A549 (cell line): ENCODE measurements around the gene PDCD1. TPM values are rescaled to one million over a fixed set of nuclear protein-coding genes. Genes with fewer than 3 reads are reported as not detected.

Source experiments
- ATAC-seq, 2 experiments: fragments of 200-7000 bp in 1 of 2; fragments of >200 bp in 1 of 2; cut with Nextera tagmentation in 1 of 2; cut with Tn5 transposase in 1 of 2; 3 replicates each; pipeline versions ENCODE4 v1.8.0 to v1.9.1; 2018 to 2020; ENCODE audit warnings: mild to moderate bottlenecking in 1 of 2, moderate library complexity in 1 of 2
- CTCF ChIA-PET: fragments of 300-600 bp; sonication (Branson Sonifier 250); formaldehyde crosslinking; extraction: SDS; loops from one replicate; lab custom pipeline; 2021; ENCODE audit warnings: antibody characterized with exemption, inconsistent platforms; lab: Yijun Ruan, JAX
- POLR2A ChIA-PET: fragments of 350-600 bp; formaldehyde crosslinking; extraction: SDS; loops from one replicate; lab custom pipeline; 2021; ENCODE audit warnings: antibody characterized with exemption, inconsistent platforms; lab: Yijun Ruan, JAX
- DNase-seq, 2 experiments: peaks; one replicate each; pipeline versions ENCODE4 v3.0.0 to v3.0.0-alpha.2; 2011 to 2016; ENCODE audit warnings: low read depth in 1 of 2, low spot score in 1 of 2
- FAIRE-seq: peaks from 2 replicates; lab custom pipeline; 2011; peaks lifted over from hg19 to GRCh38; lab: Jason Lieb, UNC
- H3K27ac ChIP-seq, 2 experiments: fragments of >200 bp; sonication (Bioruptor Twin); formaldehyde crosslinking; 3 replicates each; pipeline ENCODE4 v1.5.1; 2016 to 2017
- H3K4me1 ChIP-seq: fragments of >200 bp; sonication (Bioruptor Twin); formaldehyde crosslinking; 3 replicates; pipeline ENCODE4 v1.6.1; 2016
- H3K4me2 ChIP-seq: fragments of >200 bp; sonication (Bioruptor Twin); formaldehyde crosslinking; 3 replicates; pipeline ENCODE4 v1.6.1; 2016
- H3K4me3 ChIP-seq: fragments of >200 bp; sonication (Bioruptor Twin); formaldehyde crosslinking; 3 replicates; pipeline ENCODE4 v1.5.1; 2016
- H3K9me3 ChIP-seq: fragments of >200 bp; sonication (Bioruptor Twin); formaldehyde crosslinking; 3 replicates; pipeline ENCODE4 v1.6.1; 2016
- BHLHE40 ChIP-seq: IDR thresholded peaks from 2 replicates; pipeline ENCODE4 v1.6.1; 2012; ENCODE audit warnings: low read depth, low read length, inconsistent platforms
- CEBPB ChIP-seq, 2 experiments: fragments of >200 bp in 1 of 2; sonication (Bioruptor Twin) in 1 of 2; formaldehyde crosslinking in 1 of 2; IDR thresholded peaks; 2 replicates each; pipeline ENCODE4 v1.6.1; 2012 to 2016
- CHD2 ChIP-seq: fragments of 150-350 bp; IDR thresholded peaks from 2 replicates; pipeline ENCODE4 v1.6.1; 2014; ENCODE audit warnings: low read length; ENCODE audit not compliant: partially characterized antibody
- EHF ChIP-seq: fragments of 250-450 bp; sonication (Bioruptor Pico); IDR thresholded peaks from 2 replicates; pipeline ENCODE4 v1.5.0; 2020; ENCODE audit warnings: mild to moderate bottlenecking
- EP300 ChIP-seq, 2 experiments: fragments of >200 bp; sonication (Bioruptor Twin); formaldehyde crosslinking; IDR thresholded peaks; 2 replicates in 1 of 2; 3 replicates in 1 of 2; pipeline ENCODE4 v1.6.1; 2016 to 2017
- GATA3 ChIP-seq: IDR thresholded peaks from 2 replicates; pipeline ENCODE4 v1.6.1; 2012; ENCODE audit warnings: borderline replicate concordance
- HOXB13 ChIP-seq: fragments of 250-450 bp; sonication (Bioruptor Pico); IDR thresholded peaks from 2 replicates; pipeline ENCODE4 v1.5.0; 2020; ENCODE audit warnings: low read depth, mild to moderate bottlenecking, moderate library complexity
- HOXB5 ChIP-seq: fragments of 250-450 bp; sonication (Bioruptor Pico); IDR thresholded peaks from 2 replicates; pipeline ENCODE4 v1.5.0; 2020; ENCODE audit warnings: mild to moderate bottlenecking, moderate library complexity
- JUN ChIP-seq, 2 experiments: fragments of >200 bp; sonication (Bioruptor Twin); formaldehyde crosslinking; IDR thresholded peaks; 2 replicates in 1 of 2; 3 replicates in 1 of 2; pipeline ENCODE4 v1.6.1; 2016 to 2017
- KDM1A ChIP-seq: fragments of 200-600 bp; sonication (generic); IDR thresholded peaks from 2 replicates; pipeline ENCODE4 v1.6.1; 2016; ENCODE audit warnings: low read depth, mild to moderate bottlenecking
- KDM5A ChIP-seq: fragments of 200-600 bp; sonication (generic); IDR thresholded peaks from 2 replicates; pipeline ENCODE4 v1.6.1; 2016; ENCODE audit warnings: antibody characterized with exemption, mild to moderate bottlenecking
- MAFK ChIP-seq: fragments of 450-650 bp; IDR thresholded peaks from 2 replicates; pipeline ENCODE4 v1.6.1; 2014; ENCODE audit not compliant: partially characterized antibody
- NFE2L2 ChIP-seq: fragments of 150-350 bp; conservative IDR thresholded peaks from 2 replicates; pipeline ENCODE4 v1.6.1; 2014; ENCODE audit warnings: low read length
- POLR2AphosphoS2 ChIP-seq: conservative IDR thresholded peaks from 2 replicates; pipeline ENCODE4 v1.6.1; 2012; ENCODE audit warnings: low read length, improper control_type of control experiment, inconsistent platforms
- RAD21 ChIP-seq, 2 experiments: fragments of >200 bp in 1 of 2; sonication (Bioruptor Twin) in 1 of 2; formaldehyde crosslinking in 1 of 2; IDR thresholded peaks in 1 of 2; conservative IDR thresholded peaks in 1 of 2; 2 replicates in 1 of 2; 3 replicates in 1 of 2; pipeline ENCODE4 v1.6.1; 2012 to 2018; ENCODE audit warnings: inconsistent platforms in 1 of 2
- RFX5 ChIP-seq: fragments of 450-650 bp; IDR thresholded peaks from 2 replicates; pipeline ENCODE4 v1.7.1; 2014; ENCODE audit warnings: antibody characterized with exemption, mild to moderate bottlenecking, moderate library complexity
- SREBF2 ChIP-seq: fragments of 450-650 bp; IDR thresholded peaks from 2 replicates; pipeline ENCODE4 v1.6.1; 2014; ENCODE audit warnings: mild to moderate bottlenecking, moderate library complexity
- TP53 ChIP-seq: fragments of 250-450 bp; sonication (Bioruptor Pico); IDR thresholded peaks from 2 replicates; pipeline ENCODE4 v1.5.0; 2021; ENCODE audit warnings: mild to moderate bottlenecking, moderate library complexity
- ZFP36 ChIP-seq: fragments of 450-650 bp; IDR thresholded peaks from 2 replicates; pipeline ENCODE4 v1.6.1; 2014; ENCODE audit warnings: borderline replicate concordance; ENCODE audit not compliant: partially characterized antibody
- ZNF302 ChIP-seq: fragments of 250-450 bp; sonication (Bioruptor Pico); IDR thresholded peaks from 2 replicates; pipeline ENCODE4 v1.9.0; 2021; ENCODE audit warnings: inconsistent platforms, mild to moderate bottlenecking, moderate library complexity
- ZSCAN20 ChIP-seq: fragments of 250-450 bp; sonication (Bioruptor Pico); IDR thresholded peaks from 2 replicates; pipeline ENCODE4 v1.8.0; 2022; ENCODE audit warnings: mild to moderate bottlenecking, moderate library complexity
- WGBS: methylation state at CpG from one replicate; pipeline ENCODE4 v1.1.6; 2017; ENCODE audit errors: missing lambda C conversion rate; 5-methylcytosine and 5-hydroxymethylcytosine counted together
- polyA plus RNA-seq, 4 experiments: library from polyadenylated mRNA; depleted of rRNA in 3 of 4; stranded (reverse); fragments of >200 nt; fragmentation: RNase III in 1 of 4; extraction: RNeasy Plus Mini Kit Qiagen cat#74134 plus additional on column Dnase treatment in 1 of 4; gene quantifications; 2 replicates in 3 of 4; 3 replicates in 1 of 4; pipeline ENCODE4 v1.2.3, GENCODE V29; 2011 to 2017
- TF ChIP-seq, protein P1 (sequence below): fragments of 200-600 bp; sonication (generic); IDR thresholded peaks from 2 replicates; pipeline ENCODE4 v1.6.1; 2016; ENCODE audit warnings: antibody characterized with exemption, mild to moderate bottlenecking, moderate library complexity

Gene PDCD1
- polyA plus RNA-seq, 2 of the 4 experiments (the other 2 are of a cell fraction): not detected

DNA sequence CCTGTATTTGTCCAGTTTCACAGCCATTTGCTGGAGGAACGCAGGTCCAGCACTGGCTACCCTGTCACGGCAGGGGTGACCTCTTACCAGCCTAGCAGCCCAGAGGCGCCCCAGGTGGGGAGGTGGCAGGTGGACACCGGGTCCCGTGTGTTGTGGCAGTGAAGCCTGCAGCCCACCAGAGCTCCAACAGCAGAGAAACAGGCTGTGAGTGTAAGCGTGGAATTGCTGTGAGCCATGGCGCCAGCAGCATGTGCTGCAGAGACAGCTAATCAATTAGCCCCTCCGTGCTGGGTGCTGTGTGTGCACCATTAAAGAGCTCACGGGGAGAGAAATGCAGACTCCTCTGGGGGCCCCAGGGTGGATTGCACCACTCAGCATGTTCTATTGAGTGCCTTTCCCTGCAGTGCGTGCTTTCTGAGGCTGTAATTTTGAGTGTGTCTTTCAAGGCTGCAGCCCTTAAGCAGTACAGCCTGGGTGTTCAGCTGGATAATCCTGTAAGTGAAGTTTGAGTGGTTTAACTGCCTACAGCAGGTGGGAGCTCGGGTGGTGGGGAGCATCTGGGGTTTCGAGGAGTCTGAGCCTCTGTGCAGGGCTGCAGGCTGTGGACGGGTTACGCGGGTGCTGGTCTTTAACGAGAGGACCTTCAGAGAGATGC, 26.7 kb upstream of the PDCD1 start:
- H3K9me3 ChIP-seq: no peaks in the 10 kb centered on the region
- FAIRE-seq (no peak), ATAC-seq (no peak), DNase-seq (no peak)
- CTCF ChIA-PET: interaction anchor here (0.9 to 2.1 kb wide), 2 partner anchors 7 to 90 kb away, joined by 3 to 6 read pairs; no protein-coding TSS in a partner anchor
- H3K27ac ChIP-seq: no peak overlapping the region
- WGBS: 75% methylated on average over 16 of the region's 16 CpGs
- H3K4me3 ChIP-seq: no peak overlapping the region
- H3K4me1 ChIP-seq: peaks cover 10% of the 10 kb centered on the region; the same call in 2 of the 3 replicates
- H3K4me2 ChIP-seq: no peak overlapping the region
- POLR2A ChIA-PET: no interaction called here
- no peak for TF ChIP-seq JUN (IDR thresholded peaks at IDR 0.05)

DNA sequence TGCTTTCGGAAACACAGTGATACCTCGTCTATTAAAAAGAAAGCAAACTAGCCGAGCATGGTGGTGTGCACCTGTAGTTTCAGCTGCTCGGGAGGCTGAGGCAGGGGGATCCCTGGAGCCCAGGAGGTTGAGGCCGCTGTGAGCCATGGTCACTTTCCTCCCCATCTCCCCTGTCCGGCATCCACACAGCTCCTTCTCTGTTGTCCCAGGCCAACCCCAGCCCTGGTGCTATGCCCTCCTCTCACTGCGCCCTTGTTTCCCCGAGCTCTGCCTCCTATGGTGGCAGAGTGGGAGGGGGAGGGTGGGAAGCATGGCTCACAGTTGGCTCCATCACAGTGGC, 26.2 kb upstream of the PDCD1 start:
- peaks cover 10% of the 10 kb centered on the region; the same call in 2 of the 3 replicates for H3K4me1 ChIP-seq
- H3K9me3 ChIP-seq: no peaks in the 10 kb centered on the region
- H3K4me2 ChIP-seq: no peak overlapping the region
- ChIA-PET CTCF (interaction anchor here (0.9 kb wide), 1 partner anchor 89 kb away, joined by 3 read pairs; no protein-coding TSS in a partner anchor), POLR2A (no interaction called here)
- H3K27ac ChIP-seq: no peak overlapping the region
- DNase-seq (no peak), ATAC-seq (no peak), FAIRE-seq (no peak)
- 81% methylated on average over 8 of the region's 8 CpGs for WGBS
- TF ChIP-seq RAD21 (conservative IDR thresholded peaks at IDR 0.05 in 1 of 2, IDR thresholded peaks at IDR 0.05 in 1 of 2) (no peak), HOXB13 (CRISPR knock-in tag) (no peak), POLR2AphosphoS2 (no peak), TP53 (no peak), CHD2 (no peak), SREBF2 (no peak), KDM5A (no peak), EHF (no peak), BHLHE40 (no peak)
- TF ChIP-seq, all 56 proteins: peak for 0
- H3K4me3 ChIP-seq: no peak overlapping the region

DNA sequence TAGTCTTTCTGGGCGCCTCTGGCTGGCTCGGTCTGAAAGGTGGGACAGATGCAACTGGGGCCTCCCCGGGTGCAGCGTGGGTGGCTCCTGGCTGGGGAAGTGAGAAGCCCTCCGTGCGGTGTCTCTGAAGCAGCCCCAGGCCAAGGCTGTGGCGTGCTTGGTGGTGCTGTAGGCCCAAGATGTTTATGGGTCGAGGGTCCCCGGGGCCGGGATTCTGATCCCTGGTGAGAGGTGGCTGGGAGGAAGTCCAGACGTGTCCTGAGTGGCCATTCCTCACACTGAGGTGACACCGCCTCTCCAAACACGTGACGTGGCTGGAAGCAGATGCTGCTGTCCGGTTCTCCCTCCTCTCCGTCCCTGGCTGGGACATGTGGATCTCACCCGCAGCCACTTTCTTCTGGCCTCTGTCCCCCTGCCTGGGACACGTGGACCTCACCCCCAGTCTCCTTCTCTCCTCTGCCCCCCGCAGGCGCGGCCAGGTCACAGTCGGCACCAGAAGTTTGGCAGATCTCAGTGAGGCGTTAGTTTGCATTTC, 23.5 kb upstream of the PDCD1 start:
- ChIA-PET POLR2A (no interaction called here), CTCF (no interaction called here)
- DNase-seq (no peak), ATAC-seq (no peak; a peak in 1 of 6 replicates)
- Histone ChIP-seq H3K4me1 (peaks cover 10% of the 10 kb centered on the region; the same call in 2 of the 3 replicates), H3K27ac (peak overlapping the region in 1 of 2 experiments; percentile 91; a peak in 3 of 6 replicates)
- 86% methylated on average over 23 of the region's 23 CpGs for WGBS
- no peak for TF ChIP-seq EHF
- TF ChIP-seq, all 56 proteins: peak for 0
- Histone ChIP-seq H3K4me3 (peak overlapping the region; percentile 75; the same call in 2 of the 3 replicates), H3K4me2 (peak overlapping the region; percentile 85), H3K9me3 (no peaks in the 10 kb centered on the region)
- FAIRE-seq: no peak

DNA sequence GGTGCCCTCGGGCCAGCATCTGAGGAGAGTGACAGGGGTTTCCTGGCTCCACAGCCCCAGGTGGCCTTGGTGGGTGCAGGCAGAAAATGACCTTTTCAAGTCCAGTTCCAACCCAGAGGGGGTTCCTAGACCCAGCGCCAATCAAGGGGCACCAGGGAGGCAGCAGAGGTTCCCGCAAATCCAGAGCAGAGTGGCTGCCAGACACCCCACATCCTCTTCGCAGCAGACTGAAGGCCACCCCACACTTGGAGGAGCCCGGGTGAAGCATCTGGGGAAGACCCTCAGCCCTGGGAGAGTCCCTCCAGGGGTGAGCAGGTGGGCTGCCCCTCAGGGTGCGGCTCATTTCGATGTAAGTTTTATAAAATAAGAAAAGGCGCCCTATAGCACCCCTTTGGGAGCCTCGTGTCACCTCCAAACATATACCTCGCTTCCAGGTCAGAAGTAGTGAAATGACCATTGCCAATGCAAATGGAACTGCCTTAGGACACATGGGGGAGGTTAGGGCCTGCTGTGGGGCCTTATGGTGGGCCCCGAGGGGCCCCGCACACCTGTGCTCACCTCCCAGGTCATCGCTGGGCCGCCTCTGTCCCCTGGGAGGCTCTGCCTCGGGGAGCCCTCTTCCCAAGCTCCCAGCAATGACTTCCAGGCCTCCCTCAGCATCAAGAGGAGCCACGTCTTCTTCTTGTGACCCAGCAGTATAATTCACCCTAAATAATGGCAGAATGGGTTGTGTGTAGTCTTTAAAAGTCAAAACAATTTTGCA, 21.8 kb upstream of the PDCD1 start:
- no peak for ATAC-seq
- no peak for TF ChIP-seq HOXB13 (CRISPR knock-in tag)
- no peak for TF ChIP-seq KDM5A
- TF ChIP-seq CEBPB (IDR thresholded peaks at IDR 0.05): no peak
- no peak for TF ChIP-seq NFE2L2
- no peak for TF ChIP-seq ZSCAN20 (CRISPR knock-in tag)
- TF ChIP-seq, protein P1, sequence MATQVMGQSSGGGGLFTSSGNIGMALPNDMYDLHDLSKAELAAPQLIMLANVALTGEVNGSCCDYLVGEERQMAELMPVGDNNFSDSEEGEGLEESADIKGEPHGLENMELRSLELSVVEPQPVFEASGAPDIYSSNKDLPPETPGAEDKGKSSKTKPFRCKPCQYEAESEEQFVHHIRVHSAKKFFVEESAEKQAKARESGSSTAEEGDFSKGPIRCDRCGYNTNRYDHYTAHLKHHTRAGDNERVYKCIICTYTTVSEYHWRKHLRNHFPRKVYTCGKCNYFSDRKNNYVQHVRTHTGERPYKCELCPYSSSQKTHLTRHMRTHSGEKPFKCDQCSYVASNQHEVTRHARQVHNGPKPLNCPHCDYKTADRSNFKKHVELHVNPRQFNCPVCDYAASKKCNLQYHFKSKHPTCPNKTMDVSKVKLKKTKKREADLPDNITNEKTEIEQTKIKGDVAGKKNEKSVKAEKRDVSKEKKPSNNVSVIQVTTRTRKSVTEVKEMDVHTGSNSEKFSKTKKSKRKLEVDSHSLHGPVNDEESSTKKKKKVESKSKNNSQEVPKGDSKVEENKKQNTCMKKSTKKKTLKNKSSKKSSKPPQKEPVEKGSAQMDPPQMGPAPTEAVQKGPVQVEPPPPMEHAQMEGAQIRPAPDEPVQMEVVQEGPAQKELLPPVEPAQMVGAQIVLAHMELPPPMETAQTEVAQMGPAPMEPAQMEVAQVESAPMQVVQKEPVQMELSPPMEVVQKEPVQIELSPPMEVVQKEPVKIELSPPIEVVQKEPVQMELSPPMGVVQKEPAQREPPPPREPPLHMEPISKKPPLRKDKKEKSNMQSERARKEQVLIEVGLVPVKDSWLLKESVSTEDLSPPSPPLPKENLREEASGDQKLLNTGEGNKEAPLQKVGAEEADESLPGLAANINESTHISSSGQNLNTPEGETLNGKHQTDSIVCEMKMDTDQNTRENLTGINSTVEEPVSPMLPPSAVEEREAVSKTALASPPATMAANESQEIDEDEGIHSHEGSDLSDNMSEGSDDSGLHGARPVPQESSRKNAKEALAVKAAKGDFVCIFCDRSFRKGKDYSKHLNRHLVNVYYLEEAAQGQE: no peak
- TF ChIP-seq EP300 (IDR thresholded peaks at IDR 0.05): no peak
- no peak for TF ChIP-seq RFX5
- TF ChIP-seq HOXB5: no peak
- TF ChIP-seq POLR2AphosphoS2: no peak
- no peak for TF ChIP-seq GATA3
- no peak for TF ChIP-seq ZFP36
- TF ChIP-seq KDM1A: no peak
- no peak for TF ChIP-seq SREBF2
- no peak for TF ChIP-seq MAFK
- TF ChIP-seq ZNF302: no peak
- Histone ChIP-seq H3K4me3 (peak overlapping the region; percentile 75), H3K4me1 (peaks cover 10% of the 10 kb centered on the region; the same call in 2 of the 3 replicates), H3K9me3 (no peaks in the 10 kb centered on the region), H3K27ac (peak overlapping the region; percentile 80 to 91), H3K4me2 (peak overlapping the region; percentile 85)
- CTCF ChIA-PET: interaction anchor here (2.2 to 2.5 kb wide), 2 partner anchors 13 to 145 kb away, joined by 18 to 28 read pairs; partner anchors contain the start of genes D2HGDH and RTP5
- DNase-seq: no peak
- POLR2A ChIA-PET: no interaction called here
- WGBS: 87% methylated on average over 12 of the region's 16 CpGs
- no peak for FAIRE-seq
